ENCODE data around the gene RPS27L. TPM values are rescaled to one million over a fixed set of nuclear protein-coding genes. Genes with fewer than 3 reads are reported as not detected.

The RPS27L gene
- total and polyA plus RNA-seq, 2 of the 8 experiments (the other 6 are each of a cell fraction or from before 2014, with no cell fraction given) = 115 to 143 TPM

GRCh38 chr15:63188247-63188925 lies 31.1 kb upstream of the RPS27L start:
- no peaks in the 10 kb centered on the region; the same call in 1 of the 2 replicates for H3K79me1 ChIP-seq (ENCODE audit: low read depth, low read length)
- ChIA-PET CTCF (ENCODE audit: partially characterized antibody) (interaction anchor here (0.6 to 1.2 kb wide), 4 partner anchors 12 to 22 kb away, joined by 3 to 4 read pairs (median 3); no protein-coding TSS in a partner anchor), POLR2A (ENCODE audit: partially characterized antibody) (interaction anchor here (0.7 to 1.8 kb wide), 5 partner anchors 9 to 142 kb away, joined by 3 to 6 read pairs (median 3); no protein-coding TSS in a partner anchor)
- TF ChIP-seq CTBP2 (IDR thresholded peaks at IDR 0.05; ENCODE audit: borderline replicate concordance, insufficient read depth, insufficient read length, low read length) = no peak
- TF ChIP-seq CTCF (IDR thresholded peaks at IDR 0.05; ENCODE audit: control extremely low read depth in 1 of 3, insufficient read depth in 1 of 3, low read depth in 1 of 3, low read length in 3 of 3) = no peak
- no peak for TF ChIP-seq SIN3A (conservative IDR thresholded peaks at IDR 0.05 in 1 of 2, IDR thresholded peaks at IDR 0.05 in 1 of 2; ENCODE audit: low read depth in 1 of 2, low read length in 2 of 2)
- FAIRE-seq (no peak), DNase-seq (ENCODE audit: low read depth in 1 of 2, low spot score in 2 of 2) (no peak)
- H2BK5ac ChIP-seq (ENCODE audit: low read depth, low read length) = no peak overlapping the region; the same call in 1 of the 2 replicates
- peak overlapping the region; percentile 87; the same call in 1 of the 2 replicates for H2AFZ ChIP-seq (ENCODE audit: low read length)
- H3K79me2 ChIP-seq (ENCODE audit: control insufficient read depth in 1 of 2, insufficient read depth in 2 of 2, low read length in 2 of 2) = peaks cover 6 to 36% of the 10 kb centered on the region in 2 experiments
- peak overlapping the region; percentile 85; the same call in 1 of the 2 replicates for H4K8ac ChIP-seq (ENCODE audit: extremely low read depth, insufficient read depth, low read length)
- H3K4me2 ChIP-seq (ENCODE audit: insufficient read depth in 1 of 2, low read depth in 2 of 2, low read length in 2 of 2) = peak overlapping the region; percentile 72 to 99
- H4K91ac ChIP-seq (replicated peaks; ENCODE audit: insufficient read length, low read length) = peak overlapping the region; percentile 80
- WGBS, 2 experiments (ENCODE audit: extremely low coverage in 1 of 2, insufficient coverage in 1 of 2, insufficient read length in 1 of 2, insufficient replicate concordance in 2 of 2, low coverage in 1 of 2, low lambda C conversion rate in 2 of 2, missing lambda C conversion rate in 1 of 2) = 38% methylated on average over 10 of the region's 10 CpGs; no CpG with 5 or more reads in 1 of the 2 experiments
- H3K9me3 ChIP-seq (ENCODE audit: insufficient read depth in 2 of 2, low read depth in 1 of 2, low read length in 1 of 2) = no peaks in the 10 kb centered on the region
- no peaks in the 10 kb centered on the region for H3K27me3 ChIP-seq (replicated peaks in 1 of 4; ENCODE audit: control insufficient read depth in 3 of 4, extremely low read depth in 1 of 4, insufficient read depth in 3 of 4, low read length in 3 of 4)
- no peak overlapping the region for H3K23ac ChIP-seq (ENCODE audit: insufficient read length)
- H2BK15ac ChIP-seq (ENCODE audit: low read length) = no peak overlapping the region
- H3K27ac ChIP-seq (ENCODE audit: low read depth, low read length) = peak overlapping the region; percentile 51; the same call in 1 of the 2 replicates
- H4K5ac ChIP-seq (ENCODE audit: insufficient read length, low read depth, low read length) = peak overlapping the region; percentile 85
- H2BK120ac ChIP-seq (replicated peaks; ENCODE audit: low read depth, low read length) = no peak overlapping the region
- peaks cover 6% of the 10 kb centered on the region; the same call in 1 of the 2 replicates for H3K23me2 ChIP-seq (ENCODE audit: low read depth, low read length)
- H3K56ac ChIP-seq (replicated peaks; ENCODE audit: insufficient read length, low read depth, low read length) = peak overlapping the region; percentile 77
- no peak overlapping the region; the same call in 1 of the 2 replicates for H3K18ac ChIP-seq (ENCODE audit: extremely low read depth, low read length)
- peak overlapping the region; percentile 37 to 75 (median 73); a peak in 4 of 7 replicates for H3K9ac ChIP-seq (replicated peaks in 1 of 4; ENCODE audit: extremely low read depth in 1 of 4, low read depth in 3 of 4, low read length in 3 of 4)
- H3K4ac ChIP-seq (replicated peaks; ENCODE audit: insufficient read length, low read depth, low read length) = no peak overlapping the region
- no peak overlapping the region for H2AK5ac ChIP-seq (ENCODE audit: low read depth, low read length)
- H3K4me1 ChIP-seq (replicated peaks in 1 of 4; ENCODE audit: control insufficient read depth in 3 of 4, insufficient read depth in 4 of 4, low read length in 3 of 4) = peaks cover 0 to 2% (median 0%) of the 10 kb centered on the region in 4 experiments; a peak in 1 of 7 replicates
- H3K36me3 ChIP-seq (ENCODE audit: control insufficient read depth in 2 of 4, insufficient read depth in 4 of 4, low read length in 3 of 4) = no peaks in the 10 kb centered on the region
- no peak overlapping the region for H2BK20ac ChIP-seq (ENCODE audit: low read length)
- H4K20me1 ChIP-seq (replicated peaks in 1 of 2; ENCODE audit: control insufficient read depth in 1 of 2, insufficient read depth in 2 of 2, low read length in 2 of 2) = peaks cover 0 to 2% of the 10 kb centered on the region in 2 experiments
- H3K4me3 ChIP-seq (ENCODE audit: extremely low read depth in 1 of 4, insufficient read depth in 2 of 4, low read depth in 3 of 4, low read length in 4 of 4) = peak overlapping the region; percentile 64 to 96 (median 78)
- H2BK12ac ChIP-seq (ENCODE audit: low read depth, low read length) = no peak overlapping the region
- peak overlapping the region; percentile 55 for H3K14ac ChIP-seq (ENCODE audit: insufficient read length)

Measured in H1 (cell line).